ENCODE results near the gene DOK3.
A peak's percentile ranks its signal among the peaks of the same experiment; 100 is the strongest.

Gene DOK3

GRCh38 chr5:177465044-177465443, 44.6 kb downstream of the DOK3 start:
- no peak for DNase-seq

- DNase-seq: no peak
Measured at GRCh38 chr5:177462021-177462670, 47.5 kb downstream of the DOK3 start.

GRCh38 chr5:177459819-177460628, 49.6 kb downstream of the DOK3 start:
- DNase-seq: no peak

- DNase-seq: no peak
Measured at GRCh38 chr5:177459357-177459756, 50.3 kb downstream of the DOK3 start.

GRCh38 chr5:177458912-177459350, 50.7 kb downstream of the DOK3 start:
- no peak for DNase-seq

GRCh38 chr5:177457852-177458681, 51.6 kb downstream of the DOK3 start:
- DNase-seq: no peak

- DNase-seq: peak; percentile 73
Measured at GRCh38 chr5:177456976-177457851, 52.4 kb downstream of the DOK3 start.

GRCh38 chr5:177456591-177456964, 53.0 kb downstream of the DOK3 start:
- no peak for DNase-seq

GRCh38 chr5:177455661-177456590, 53.7 kb downstream of the DOK3 start:
- DNase-seq: peak; percentile 62

GRCh38 chr5:177455036-177455660, 54.5 kb downstream of the DOK3 start:
- DNase-seq: peak; percentile 63

- peak; percentile 65 for DNase-seq
Measured at GRCh38 chr5:177454397-177455035, 55.1 kb downstream of the DOK3 start.

GRCh38 chr5:177453852-177454396, 55.7 kb downstream of the DOK3 start:
- no peak for DNase-seq

- DNase-seq: no peak
Measured at GRCh38 chr5:177452688-177453638, 56.7 kb downstream of the DOK3 start.
